ENCODE results near the gene GPR146.

Gene GPR146

DNA sequence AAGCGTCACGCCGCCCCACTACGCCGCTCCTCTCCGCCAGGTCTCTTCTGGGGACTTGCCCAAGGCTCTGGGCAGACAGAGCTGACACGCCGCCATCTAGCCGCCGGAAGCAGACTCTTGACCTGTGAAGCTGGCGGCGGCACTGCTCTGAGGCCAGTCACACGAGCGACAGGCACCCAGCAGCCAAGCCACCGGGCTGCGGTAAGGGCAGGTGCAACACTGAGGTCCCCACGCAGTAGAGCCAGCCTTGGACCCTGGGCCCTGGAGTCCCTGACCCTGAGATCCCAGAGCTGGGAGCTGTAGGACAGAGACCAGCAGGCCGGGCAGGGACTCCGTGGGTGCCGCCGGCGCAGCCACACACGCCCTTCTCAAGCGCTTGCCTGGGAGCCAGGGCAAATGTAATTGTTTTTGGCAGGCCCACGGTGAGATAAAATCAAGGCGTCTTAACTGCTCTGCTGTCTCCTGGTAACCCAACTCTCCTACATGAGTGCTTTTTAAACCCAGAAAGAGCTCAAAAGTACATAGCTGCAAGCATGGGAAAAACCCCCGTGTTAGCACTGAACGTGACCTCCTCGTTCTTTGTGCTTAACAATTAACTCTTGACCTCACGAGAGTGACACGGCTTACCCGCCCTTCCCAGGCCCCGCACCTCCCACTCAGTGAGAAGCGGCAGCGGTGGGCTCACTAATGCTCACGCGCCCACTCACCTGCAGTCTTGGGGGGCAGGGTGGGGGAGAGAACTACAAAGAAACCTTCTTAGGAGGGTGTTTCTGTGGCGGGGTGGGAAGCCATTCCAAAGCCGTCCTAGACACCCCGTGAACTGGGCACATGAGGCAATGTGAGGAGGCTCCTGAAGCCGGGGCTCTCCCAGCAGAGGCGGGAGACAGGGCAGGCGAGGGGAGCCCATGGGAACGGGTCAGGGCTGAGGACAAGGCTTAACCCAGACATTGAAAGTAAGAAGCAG lies 52.1 kb downstream of the GPR146 start:
- no peak for DNase-seq

DNA sequence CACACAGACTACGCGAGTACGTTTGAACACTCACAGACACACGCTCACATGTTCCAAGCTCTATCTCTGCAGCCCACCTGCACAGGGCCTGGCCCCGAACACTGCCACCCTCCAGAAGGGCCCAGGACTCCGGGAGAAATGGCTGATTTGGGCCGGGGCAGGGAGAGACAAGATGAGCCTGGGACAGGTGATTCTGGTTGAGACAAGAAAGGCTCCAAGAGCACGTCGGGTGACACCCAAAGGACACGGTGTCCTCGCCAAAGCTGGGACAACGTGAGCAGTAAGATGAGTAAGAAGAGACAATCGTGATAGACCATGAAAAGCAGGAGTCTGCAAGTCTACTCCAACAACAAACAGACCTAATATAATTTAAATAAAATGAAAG lies 52.8 kb downstream of the GPR146 start:
- DNase-seq = no peak

DNA sequence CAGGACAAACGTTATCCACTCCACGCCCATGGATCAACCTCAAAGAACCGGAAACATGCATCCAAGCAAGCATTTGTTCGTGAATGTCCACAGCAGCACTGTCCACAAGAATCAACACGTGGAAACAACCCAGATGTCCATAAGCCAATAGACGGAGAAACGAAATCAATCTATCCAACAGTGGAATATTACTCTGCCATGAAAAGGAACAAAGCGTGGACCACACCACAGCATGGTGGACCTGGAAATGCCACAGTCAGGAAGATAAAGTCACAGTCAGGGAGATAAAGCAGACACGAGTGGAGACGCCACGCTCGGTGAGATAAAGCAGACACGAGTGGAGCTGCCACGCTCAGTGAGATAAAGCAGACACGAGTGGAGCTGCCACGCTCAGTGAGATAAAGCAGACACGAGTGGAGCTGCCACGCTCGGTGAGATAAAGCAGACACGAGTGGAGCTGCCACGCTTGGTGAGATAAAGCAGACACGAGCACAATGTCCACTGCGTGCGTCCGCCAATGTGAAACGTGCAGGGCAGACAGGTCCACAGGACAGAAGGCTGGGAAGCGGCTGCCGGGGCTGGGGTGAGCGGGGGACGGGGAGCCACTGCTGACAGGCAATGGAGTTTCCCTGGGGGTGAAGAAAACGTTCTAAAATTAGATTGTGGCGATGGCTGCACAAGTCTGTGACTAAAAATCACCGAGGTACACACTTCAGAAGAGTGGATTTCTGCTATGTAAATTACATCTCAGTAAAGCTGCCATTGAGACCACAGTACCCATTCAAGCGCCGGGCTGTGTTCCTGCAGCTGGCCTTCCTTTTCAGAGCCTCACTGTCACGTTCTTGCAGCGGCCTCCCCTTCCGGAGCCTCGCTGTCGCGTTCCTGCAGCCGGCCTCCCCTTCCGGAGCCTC lies 54.2 kb downstream of the GPR146 start:
- no peak for DNase-seq

DNA sequence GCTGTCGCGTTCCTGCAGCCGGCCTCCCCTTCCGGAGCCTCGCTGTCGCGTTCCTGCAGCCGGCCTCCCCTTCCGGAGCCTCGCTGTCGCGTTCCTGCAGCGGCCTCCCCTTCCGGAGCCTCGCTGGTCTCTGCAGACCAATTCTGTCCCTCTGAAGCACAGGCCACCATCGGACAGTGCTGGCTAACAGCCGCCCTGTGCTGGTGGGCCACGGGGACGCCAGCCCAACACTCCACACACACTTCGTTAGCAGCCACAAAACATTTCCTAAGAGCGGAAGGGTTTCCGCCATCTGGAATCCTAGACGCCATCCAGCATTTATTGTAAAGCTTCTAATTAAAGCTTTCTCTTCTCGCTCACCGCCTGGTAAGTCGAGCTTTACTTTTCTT lies 54.8 kb downstream of the GPR146 start:
- DNase-seq = no peak

DNA sequence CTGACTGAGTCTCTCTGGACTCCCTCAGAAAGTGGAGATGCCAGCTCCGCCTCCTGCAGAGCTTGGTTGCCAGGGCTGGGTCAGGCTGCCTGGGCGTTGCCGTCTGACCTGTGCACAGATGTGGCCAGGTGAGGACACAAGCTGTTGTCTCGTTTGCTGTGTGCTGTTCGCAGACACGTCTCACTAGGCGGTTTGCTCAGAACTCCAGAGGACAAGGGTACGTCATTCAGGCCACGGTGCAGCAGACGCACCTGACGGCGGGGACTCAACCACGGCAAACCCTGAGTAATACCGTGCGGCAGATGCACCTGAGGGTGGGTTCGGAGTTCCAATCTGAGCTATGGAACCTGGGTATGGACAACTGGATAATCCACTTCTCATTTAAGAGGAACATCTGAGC lies 55.3 kb downstream of the GPR146 start:
- DNase-seq = no peak

DNA sequence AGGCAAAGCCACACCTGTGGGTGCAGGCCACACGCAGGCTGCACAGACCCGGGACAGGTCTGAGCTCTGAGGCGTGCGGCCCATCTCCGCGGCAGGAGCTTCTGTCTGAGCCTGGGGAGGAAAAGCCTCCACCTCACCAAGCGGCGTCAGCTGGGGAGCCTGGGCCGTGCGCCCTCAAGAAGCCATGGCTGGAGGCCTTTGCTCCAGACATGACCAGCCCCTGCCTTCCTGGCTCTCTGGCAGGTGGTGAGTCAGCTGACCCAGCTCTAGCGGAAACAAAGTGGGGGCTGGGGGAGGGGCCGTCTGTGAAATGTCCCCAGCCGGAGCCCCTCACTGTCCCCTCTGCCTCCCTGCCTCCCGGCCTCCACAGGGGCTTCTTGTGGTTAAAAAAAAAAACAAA lies 56.0 kb downstream of the GPR146 start:
- no peak for DNase-seq

DNA sequence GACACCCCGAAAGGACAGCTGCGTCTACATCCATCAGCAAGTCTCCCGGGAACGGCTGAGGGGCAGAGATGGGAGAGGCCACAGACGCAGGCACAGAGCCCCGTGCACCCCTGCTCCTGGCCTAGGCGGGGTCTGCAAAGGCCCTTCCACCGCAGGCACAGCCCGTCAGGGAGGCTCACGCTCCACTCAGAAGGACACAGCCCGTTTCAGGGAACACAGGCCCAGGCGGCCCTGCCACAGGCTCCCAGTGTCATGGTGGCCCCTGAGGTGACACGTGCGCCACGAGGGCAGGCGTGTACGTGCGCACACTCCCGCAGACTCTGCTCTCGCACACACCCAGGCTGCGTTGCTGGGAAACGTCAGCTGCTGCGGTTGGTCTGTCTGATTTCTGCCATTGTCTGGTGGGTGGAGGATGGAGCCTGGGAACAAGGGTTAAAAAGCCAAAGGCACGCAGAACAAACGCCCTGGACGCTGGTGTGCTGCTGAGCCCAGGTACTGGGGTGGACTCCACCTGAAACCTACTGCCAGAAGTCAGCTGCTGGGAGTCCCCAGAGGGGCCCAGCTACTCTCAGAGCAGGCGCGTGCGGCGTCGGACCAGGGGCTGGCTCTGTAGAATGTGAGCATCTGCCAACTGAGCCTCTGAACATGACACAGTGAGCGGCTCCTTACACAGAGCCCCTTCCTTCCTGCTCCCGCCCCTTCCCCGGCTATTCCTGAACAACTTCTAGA lies 56.7 kb downstream of the GPR146 start:
- DNase-seq = no peak

DNA sequence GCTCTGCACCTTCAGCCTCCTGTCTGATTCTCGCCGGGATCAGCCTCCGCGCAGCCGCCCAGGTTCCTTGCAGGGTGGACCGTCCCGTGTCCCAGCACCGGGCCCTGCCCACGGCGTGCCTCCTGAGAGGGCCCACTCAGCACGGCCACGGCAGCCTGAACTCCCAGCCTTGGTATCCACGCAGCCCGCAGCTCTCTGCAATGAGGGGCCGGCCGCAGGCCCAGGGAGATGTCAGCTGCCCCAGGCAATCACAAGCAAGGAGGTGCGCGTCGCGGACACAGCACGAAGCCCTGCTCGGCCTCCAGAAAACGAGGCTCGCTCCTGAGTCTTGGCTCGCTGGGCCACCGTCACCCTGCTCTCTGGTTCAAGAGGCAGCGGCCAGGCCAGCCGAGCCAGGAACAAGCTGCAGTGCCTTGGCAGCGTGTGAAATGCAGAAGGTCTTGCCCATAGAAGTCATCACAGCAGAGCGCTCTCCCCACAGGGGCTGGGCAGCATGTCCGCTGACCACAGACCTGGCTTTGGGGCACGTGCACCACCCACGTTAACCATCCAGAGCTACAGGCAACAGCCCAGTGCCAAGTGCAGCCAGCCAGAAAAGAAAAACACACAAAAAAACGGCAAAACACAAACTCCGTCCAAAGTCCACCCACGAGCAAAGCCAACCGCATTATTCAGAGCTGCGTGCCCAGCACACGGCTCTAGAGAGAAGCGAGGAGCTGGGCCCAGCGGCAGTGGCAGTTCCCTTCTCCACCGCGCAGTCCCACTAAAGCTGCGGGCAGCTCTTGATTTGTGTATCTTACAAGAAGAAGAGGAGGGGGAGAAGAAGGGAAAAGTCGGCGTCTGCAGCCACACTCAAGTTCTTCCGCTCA lies 57.5 kb downstream of the GPR146 start:
- no peak for DNase-seq

DNA sequence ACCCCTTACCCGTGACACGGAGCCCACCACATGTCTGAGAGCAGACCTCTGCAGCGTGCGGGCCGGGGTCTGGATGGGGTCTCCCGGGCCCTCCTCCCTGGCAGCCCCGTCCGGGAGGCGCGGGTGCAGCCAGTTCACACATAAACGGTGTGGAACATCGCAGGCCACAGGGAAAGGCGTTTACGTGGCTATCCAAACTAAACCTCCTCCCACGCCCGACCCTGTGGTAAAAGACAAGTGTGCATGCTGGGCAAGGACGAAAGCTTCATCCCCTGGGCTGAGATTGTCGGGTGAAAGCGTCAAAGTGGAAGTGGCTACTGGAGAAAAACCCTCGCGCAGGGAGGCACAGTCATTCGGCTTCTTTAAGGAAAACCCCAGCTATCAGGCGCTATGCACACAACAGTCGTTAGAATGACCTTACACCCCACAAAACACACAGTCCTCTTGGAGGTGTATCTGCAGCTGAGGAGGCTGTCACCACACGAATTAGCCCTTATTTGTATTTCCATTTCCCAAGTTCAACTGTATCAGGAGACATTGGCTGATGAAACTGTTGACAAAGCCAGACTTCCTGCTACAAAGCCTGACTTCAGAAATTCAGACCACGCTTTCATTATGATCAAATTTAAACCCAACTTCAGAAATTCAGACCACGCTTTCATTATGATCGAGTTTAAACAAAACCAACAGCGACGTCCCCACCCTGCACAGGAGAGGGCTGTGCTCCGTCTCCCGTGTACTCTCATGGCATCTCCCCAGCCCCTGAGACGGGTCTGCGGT lies 58.9 kb downstream of the GPR146 start:
- DNase-seq = no peak

DNA sequence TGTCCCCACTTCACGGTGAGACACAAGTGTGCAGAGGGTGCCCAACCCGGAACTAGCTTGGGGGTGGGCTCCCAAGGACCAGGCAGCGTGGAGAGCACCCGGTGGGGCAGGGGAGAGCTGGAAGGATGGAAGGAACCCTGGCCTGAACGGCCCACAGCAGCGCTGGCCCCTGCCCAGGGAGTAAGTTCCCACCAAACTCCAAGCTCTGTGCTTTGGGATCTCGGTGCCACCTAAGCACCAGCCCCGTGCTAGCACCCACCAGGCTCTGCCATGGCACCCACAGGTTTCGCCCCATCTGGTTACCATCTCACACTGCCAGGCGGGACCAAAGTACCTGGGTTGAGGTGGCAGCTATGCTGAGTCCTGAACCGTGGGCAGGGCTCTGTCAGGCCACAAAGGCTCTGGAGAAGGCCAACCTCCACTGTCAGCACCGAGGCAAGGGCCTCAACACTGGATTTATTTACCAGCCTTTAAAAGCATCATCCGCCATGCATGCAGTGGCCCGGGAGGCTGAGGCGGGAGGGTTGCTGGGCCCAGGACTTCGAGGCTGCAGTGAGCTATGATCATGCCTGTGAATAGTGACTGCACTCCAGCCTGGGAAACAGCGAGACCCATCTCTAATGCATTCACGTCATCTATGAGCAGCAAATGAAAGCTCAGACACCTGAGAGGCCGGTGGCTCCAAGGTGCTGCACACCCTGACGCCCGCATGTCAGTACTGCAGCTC lies 59.6 kb downstream of the GPR146 start:
- DNase-seq = no peak

DNA sequence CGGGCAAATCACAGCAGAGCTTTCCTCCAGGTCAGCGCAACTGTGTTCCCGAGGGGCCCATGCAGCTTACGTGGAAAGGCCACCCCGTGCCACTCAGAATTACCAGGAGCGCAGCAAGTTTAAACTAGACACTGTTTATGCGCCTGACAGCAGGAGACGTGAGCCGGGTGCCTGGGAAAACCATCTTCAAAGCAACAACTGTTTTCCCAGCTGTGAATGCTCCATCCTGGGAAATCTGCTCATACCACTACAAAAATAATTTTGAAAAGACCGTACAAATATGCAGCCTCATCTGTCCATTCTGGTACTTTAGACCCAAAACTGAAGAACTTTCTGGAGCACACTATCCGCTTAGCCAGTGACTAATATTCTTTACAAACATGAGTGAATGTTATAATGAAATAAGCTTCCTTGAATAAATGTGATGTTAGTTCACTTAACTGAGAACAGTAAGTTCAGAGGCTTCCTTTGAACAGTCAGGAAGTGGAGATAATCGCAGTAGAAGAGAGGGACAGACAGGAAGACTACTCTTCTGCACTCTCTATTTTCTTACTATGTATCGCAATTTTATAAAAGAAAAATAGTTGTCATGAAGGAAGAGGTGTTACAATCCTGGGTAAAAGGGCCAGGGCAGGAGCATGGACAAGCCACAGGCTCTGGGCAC lies 60.3 kb downstream of the GPR146 start:
- no peak for DNase-seq

DNA sequence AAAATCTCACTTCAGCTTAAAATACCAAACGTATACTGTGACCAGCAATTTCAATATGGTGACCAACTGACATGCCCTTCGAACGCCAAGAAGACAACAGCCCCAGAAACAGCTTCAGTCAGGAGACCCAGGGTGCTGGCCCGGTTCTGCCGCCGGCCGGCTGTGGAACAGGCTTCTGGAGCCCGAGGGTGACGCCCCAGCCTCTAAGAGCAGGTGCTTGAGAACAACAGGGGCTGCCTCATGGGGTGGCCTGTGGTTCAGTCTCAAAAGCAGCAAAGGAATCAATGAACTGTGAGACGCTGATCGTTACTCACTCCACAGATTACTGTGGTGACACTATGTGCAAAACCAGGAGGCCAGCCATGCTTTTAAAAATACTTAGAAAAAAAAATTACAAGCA lies 60.8 kb downstream of the GPR146 start:
- DNase-seq = no peak

DNA sequence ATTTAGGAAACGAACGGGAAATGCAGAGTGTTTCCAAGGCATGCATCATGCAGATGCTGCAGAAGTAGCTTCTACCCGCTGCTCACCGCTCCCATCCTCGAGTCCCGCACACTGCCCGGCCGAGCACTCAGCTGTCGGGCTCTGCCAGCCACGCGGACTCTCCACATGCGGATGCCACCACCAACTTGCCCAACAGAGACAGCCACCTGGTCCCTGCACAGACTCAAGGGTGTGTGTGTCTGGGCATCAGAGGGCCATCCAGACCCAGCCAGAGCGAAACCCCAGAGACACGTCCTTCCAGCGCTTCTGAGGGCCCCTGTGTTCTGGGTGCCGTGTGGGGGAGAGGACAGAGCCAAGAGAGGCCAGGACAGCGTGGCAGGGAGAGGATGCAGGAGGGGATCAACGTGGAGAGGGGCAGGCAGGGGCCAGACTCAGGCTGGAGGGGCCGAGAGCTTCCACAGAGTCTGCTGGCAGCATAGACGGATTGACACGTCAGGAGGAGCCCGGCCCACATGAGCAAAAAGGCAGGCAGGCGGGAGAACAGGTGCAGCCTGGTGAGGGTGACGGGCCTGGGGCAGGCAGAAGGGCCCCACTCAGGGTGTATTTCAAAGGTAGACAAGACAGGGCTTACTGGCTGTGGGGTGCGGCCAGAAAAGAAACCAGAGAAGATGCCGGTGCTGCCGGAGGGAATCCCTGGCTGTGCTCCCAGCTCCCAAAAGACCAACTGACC lies 61.9 kb downstream of the GPR146 start:
- DNase-seq = no peak

DNA sequence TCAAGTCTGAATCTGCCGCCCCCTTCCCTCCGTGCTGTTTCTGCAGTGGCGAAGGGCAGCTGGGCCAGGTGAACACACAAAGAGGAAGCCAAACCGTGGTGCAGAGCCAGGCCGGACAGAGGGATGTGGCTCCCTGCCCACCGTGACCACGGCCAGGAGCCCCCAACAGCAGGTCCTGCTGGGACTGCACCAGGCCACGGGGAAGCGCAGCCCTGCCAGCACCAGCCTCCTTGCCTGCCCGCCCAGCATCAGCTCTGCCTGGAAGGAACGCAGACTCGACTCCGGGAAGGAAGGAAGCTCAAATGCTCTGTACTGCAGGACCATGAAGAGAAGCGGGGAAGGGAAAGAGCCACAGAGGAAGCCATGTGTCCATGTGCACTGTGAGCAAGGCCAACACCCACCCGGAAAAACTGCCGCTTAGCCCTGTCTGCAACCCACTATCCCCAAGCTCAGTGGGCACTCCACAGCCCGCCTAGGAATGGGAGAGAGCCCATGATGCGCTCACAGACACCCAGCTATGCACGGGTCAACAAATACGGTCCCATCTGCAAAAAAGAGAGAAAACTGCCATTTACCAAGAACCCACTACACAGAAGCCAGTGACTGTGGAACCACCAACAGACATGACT lies 62.6 kb downstream of the GPR146 start:
- DNase-seq = no peak

DNA sequence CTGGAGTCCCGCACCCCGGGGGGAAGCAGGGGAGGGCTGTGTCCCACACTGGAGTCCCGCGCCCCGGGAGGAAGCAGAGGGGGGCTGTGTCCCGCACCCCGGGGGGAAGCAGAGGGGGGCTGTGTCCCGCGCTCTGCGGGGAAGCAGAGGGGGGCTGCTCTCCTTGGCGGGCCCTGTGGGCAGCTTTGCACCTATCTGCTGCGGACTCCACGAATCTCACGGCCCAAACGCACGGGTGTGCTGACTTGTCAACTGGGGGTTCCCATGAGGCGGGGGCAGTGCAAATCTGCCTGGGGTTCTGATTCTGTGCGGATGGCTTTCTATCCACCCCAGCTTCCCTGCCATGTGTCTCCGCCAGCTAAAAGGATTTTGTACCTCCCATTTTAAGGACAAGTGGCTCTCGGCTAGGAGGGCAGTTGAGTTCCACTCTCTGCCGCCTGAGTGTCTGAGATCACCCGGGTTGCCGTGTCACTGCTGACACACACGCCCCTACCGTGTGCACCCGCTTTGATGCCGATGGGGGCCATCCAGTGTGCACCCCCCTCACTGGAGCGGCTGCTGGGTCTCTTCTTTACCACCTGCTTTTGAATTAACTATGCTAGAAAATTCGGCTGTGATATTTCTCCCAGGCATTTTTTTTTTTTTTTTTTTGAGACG lies 64.0 kb downstream of the GPR146 start:
- no peak for DNase-seq

All from NCI-H345 (cell line).